GM10847 (cell line): ENCODE results near the gene ACTMAP.
A peak's percentile ranks its signal among the peaks of the same experiment; 100 is the strongest.

Experiments
- POLR2A ChIP-seq: IDR thresholded peaks from 2 replicates; pipeline ENCODE4 v1.6.1; 2011; ENCODE audit not compliant: insufficient read length; ENCODE audit errors: extremely low read depth

ACTMAP gene

DNA sequence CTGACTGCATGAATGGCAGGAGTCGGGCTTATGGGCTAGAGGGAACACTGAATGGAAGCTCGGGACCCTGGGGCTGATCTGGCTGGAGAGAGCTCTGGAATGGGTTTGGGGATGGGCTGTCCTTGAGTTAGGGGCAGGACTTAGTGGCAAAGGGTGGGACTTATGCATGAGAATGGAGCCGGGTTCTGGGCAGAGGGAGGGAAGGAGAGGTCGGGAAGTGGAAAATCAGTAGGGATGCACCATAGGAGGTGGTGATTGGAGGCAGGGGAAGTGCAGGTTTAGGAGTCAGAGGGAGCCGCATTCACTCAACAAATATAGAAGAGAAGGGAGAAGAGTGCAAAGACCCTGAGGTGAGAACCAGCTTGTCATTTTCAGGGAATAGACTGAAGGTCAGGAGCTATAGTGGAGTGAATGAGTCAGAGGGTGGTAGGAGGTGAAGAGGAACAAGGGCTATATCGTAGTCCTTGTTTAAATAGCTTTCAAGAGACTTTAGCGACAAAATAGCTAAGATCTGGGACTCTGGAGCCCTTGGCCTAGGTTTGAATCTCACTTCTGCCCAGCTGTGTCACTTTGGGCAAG lies 28.5 kb upstream of the ACTMAP start:
- TF ChIP-seq POLR2A, result no peak

DNA sequence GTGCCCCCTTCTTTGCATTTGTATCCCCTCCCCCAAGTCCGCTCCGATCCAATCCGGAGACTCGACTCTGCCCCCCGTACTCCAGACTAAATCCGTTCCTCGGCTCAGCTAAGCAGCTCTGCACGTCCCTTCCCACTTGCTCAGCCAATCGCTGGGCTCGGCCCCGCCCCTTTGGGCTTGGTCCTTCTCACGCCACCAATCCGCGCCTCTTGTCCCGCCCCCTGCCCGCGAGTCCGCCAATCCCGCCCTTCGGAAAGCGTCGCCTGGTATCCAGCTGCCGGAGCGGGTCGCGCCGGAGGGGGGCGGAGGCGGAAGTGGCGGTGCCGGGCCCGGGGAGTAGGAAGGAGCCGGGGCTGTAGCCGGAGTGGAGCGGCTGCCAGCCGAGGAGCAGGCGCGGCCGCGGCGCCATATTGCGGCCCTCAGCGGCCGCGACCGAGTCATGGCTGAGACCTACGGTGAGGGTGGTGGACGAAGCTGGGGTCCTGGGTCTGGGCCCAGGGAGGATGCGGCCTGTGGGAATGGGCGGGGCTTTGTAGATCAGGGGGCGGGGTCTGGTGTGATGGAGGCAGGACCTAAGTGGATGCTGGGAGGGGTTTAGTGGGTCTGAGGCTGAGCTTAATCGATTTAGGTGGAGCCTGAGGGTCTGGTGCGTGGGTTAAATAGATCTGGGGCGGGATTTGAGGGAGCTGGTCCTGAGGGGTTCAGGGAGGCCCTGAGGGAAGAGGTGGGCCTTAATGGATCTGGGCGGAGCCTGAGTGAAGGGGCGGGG lies 27.8 kb upstream of the ACTMAP start, which contains the start of gene RAB4B:
Gene RAB4B (plus strand): TSS at position 311 of the 769 bp plus-strand sequence. CDS start 129 bp downstream, at position 440.
- peak; percentile 61 for TF ChIP-seq POLR2A

DNA sequence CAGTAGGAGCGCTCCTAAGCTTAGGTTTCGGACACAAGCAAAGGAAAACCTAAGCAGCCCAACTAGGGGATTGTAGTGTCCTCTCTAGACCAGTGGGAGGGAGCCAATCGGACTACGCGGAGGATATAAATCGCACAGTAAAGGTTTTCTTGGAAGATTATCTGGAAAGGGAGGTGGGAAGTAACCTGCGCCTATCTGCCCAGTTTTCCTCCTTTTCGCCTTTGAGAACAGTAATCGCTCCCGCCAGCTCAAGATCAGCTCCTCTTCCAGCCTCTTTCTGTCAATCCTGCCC lies 27.3 kb upstream of the ACTMAP start:
- TF ChIP-seq POLR2A, result no peak

DNA sequence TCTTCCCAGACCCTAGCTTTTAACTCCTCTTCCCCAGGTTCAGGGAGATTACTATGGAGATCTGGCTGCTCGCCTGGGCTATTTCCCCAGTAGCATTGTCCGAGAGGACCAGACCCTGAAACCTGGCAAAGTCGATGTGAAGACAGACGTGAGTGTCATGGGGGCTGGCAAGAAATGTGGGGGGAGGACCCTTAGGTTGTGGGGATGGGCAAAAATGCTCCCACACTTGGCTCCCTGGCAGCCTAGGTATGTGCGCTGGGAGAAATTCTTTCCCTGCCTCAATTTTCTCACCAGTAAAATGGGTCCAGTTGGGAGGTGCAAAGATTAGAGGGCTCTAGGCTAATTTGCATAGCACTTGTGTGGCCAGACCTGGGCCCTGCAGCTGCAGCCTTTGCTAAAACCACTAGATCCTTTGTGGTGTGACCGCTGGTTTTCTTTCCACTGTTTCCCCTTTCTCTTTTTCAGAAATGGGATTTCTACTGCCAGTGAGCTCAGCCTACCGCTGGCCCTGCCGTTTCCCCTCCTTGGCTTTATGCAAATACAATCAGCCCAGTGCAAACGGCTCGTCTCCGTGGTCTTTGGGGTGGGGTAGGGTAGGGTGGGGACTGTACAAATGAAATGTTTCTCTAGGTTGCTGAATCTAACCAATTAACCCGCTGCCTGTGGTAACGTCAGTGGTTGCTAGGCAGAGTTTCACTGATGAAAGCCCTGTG lies 26.8 kb upstream of the ACTMAP start:
- TF ChIP-seq POLR2A, result no peak

DNA sequence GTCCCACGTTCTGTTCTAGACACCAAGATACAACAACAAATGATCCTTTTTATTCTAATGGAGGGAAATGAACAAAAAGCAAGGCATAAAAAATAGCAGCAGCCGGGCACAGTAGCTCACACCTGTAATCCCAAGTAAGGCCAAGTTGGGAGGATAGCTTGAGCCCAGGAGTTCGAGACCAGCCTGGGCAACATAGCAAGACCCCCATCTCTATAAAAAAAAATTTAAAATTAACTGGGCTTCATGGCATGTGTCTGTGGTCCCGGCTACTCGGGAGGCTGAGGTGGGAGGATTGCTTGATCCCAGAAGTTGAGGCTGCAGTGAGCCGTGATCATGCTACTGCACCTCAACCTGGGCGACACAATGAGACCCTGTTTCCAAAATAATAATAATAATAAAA lies 26.1 kb upstream of the ACTMAP start:
- TF ChIP-seq POLR2A, result no peak

DNA sequence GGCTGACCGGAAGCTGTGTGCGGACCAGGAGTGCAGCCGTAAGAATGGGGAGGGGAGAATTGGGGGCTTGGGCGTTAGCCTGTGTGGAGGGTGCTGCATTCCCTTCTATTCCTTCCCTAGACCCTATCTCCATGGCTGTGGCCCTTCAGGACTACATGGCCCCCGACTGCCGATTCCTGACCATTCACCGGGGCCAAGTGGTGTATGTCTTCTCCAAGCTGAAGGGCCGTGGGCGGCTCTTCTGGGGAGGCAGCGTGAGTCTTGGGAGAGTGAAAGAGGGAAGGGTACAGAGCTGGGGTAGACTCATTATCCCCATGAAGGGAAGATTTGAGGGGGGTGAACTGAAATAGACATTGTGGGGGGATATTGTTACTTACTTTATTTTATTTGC lies 25.4 kb upstream of the ACTMAP start:
- TF ChIP-seq POLR2A, result no peak

DNA sequence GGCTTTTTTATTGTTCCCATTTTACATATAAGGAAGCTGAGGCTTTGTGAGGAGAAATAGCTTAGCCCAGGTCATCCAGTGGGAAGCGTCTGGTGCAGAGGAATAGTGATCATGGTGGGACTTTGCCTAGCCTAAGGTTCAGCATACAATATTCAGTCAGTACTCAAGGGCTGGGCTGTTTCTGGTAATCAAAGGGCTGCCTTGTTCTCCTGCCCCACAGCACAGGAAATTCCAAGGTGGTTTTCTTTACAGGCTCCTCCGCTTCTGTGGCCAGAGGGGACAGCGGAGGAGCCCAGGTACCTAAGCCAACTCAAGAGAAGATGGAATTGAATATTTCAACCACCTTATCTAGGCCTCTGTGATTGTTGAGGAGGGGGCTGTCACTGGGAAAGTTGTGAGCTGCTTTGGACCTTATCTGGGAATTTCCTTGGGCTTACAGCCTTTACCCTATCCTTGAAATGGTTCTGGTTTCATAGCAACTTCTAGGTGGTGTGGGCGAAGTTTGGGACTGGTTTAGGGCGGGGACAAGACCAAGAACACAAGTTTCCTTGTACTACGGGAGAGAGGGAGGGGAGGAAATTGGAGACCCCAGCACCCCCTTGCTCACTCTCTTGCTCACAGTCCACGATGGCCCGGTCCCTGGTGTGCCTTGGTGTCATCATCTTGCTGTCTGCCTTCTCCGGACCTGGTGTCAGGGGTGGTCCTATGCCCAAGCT lies 24.8 kb upstream of the ACTMAP start, which contains the start of gene MIA:
Gene MIA (plus strand): TSS at position 606 of the 716 bp plus-strand sequence. CDS start 22 bp downstream, at position 628.
- no peak for TF ChIP-seq POLR2A

DNA sequence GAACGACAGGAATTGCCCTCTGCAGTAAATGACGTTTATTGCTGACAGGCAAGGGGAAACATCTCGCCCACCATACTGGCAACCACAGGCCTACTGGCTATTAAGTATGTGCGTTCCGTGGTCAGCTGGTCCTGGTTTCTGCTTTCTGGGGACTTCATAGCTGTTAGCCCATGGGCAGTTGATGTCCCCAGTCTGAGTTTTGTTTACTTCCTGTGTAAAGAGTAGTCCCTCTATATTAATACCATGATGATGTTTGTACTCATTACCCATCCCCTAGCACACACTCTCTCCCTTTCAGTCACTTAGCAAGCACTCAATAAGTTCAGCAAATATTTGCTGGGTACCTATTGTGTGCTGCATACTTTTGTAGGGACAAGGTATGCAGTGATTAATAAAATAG lies 18.6 kb upstream of the ACTMAP start:
- no peak for TF ChIP-seq POLR2A

DNA sequence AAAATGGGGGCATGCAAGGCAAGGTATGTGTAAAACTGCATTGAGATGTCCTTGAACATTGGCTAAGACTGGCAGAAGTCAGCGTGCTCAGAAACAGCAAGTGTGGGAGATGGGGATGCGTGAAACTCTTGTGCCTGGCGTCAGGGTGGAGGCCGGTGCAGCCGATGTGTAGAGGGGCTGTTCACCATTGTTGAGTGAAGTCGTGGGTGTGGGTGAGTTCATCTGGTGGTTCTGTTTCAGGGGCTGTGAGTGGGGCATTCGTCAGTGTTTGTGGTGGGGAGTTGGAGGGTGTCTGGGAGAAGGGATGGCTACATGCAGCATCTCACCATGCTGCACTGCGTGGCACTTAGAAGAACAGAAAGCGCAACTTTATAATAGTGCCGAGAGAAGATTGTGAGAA lies 13.7 kb upstream of the ACTMAP start:
- no peak for TF ChIP-seq POLR2A

DNA sequence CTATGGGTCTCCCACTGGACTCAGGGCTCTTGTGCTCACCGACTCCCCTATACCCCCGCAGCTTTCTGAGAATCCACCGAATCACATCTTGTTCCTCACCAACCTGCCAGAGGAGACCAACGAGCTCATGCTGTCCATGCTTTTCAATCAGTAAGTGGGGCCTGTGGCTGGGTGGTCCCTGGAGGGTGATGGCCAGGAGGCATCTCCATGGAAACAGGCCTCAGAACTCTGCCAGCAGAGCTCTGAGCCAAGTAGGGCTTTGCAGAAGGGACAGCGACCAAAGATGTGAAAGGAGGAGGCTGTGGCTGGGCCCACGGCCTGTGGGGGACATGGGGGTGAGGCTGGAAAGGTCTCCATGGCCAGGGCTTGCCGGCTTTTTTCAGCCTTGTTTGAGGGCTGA lies 13.2 kb upstream of the ACTMAP start:
- TF ChIP-seq POLR2A, result no peak

DNA sequence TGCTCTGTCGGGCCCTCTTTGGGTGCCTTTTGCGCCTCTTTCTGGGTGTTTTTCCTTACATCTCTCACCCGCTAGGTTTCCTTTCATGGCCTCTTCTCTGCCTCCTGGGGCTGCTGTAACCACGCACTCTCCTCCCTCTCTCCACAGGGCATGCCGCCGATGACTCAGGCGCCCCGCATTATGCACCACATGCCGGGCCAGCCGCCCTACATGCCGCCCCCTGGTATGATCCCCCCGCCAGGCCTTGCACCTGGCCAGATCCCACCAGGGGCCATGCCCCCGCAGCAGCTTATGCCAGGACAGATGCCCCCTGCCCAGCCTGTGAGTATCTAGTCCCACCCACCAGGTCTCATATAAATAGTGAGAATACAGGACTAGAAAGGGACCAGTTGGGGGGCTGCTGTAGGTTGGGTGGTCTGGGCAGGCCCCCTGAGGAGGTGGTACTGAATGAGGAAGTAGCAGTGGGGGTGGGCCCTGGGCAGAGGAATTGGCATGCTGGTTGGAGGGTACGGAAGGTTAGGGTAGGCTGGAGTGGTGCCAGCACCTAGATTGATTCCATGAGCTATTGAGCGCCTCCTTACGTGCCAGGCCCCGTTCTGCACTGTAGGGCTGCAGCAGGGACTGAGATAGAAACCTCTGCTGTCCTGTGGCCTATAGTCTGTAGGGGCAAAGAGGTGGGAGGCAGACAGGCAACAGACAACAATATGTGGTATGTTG lies 12.6 kb upstream of the ACTMAP start:
- no peak for TF ChIP-seq POLR2A

DNA sequence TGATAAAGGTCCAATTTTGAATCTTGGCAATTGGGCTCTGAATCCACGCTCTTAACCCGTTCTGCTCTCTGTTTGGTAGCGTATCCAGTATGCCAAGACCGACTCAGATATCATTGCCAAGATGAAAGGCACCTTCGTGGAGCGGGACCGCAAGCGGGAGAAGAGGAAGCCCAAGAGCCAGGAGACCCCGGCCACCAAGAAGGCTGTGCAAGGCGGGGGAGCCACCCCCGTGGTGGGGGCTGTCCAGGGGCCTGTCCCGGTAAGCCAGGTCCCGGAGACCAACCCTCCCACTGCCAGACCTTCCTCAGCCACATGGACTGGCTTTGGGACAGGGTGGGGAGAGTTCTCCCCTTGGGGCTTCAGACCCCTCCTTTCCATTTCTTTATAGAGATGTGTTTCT lies 9.1 kb upstream of the ACTMAP start:
- no peak for TF ChIP-seq POLR2A

DNA sequence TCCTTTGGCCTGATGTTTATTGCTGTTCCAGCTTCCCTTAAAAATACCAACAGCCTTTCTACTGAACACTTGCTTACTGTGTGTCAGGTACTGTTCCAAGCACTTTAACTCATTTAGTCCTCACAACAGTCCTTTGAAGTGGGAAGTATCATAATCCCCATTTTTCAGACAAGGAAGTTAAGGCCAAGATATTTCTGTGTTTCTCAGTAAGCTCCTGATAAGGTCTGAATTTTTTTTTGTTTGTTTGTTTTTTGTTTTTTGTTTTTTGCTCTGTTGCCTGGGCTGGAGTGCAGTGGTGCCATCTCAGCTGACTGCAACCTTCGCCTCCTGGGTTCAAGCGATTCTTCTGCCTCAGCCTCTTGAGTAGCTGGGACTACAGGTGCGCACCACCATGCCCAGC lies 8.2 kb upstream of the ACTMAP start:
- no peak for TF ChIP-seq POLR2A

DNA sequence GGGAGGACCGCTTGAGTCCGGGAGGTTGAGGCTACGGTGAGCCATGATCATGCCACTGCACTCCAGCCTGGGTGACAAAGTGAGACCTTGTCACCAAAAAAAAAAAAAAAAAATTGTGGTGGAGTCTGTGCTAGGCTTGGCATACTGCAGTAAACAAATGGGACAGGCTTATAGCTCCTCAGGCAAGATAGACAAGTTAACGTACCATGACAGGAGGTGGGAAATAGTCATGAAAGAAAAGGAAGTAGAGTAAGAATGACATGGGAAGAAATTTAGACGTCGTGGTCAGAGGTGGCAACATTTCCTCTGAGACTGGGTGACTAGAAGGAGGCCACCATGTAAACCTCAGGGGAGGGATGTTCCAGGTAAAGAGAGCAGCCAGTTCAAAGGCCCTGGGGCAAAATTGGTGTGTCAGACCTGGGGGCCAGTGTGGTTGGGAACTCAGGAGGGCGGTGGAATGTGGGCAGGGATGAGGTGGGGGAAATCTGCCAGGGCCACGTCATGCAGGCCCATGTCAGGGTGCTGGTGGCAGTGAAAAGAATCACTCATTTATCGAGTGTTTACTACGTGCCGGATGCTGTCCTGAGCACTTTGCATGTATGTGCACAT lies 6.3 kb upstream of the ACTMAP start:
- TF ChIP-seq POLR2A, result no peak

DNA sequence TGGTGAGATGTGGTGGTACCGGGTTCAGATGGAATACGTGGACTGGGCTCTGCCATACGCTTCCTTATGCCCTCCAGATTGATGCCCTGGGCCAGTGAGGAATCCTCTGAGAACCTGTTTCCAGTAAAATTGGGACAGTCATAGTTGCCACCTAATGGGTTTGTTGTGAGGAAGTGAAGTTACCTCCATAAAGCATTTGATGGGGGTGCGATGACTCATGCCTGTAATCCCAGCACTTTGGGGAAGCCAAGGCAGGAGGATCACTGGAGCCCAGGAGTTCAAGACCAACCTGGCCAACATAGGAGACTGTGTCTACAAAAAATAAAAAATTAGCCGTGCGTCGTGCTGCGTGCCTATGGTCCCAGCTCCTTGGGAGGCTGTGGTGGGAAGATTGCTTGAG lies 5.5 kb upstream of the ACTMAP start:
- no peak for TF ChIP-seq POLR2A
